Esophagus squamous epithelium (tissue), 4 donors: Measurements from ENCODE around the gene SOCS6.

Experiments
- POLR2A ChIP-seq, 4 donors: fragments of 450-650 bp; IDR thresholded peaks; one replicate each; pipeline ENCODE4 v1.6.1; 2017; ENCODE audit warnings: antibody characterized with exemption in 4 of 4, mild to moderate bottlenecking in 4 of 4, moderate library complexity in 3 of 4
- TF ChIP-seq, protein P1 (sequence below), 6 experiments: fragments of 450-650 bp in 4 of 6; fragments of 200-600 bp in 2 of 6; sonication (generic) in 2 of 6; IDR thresholded peaks; one replicate each; pipeline ENCODE4 v1.5.1; 2016 to 2019; ENCODE audit warnings: antibody characterized with exemption in 6 of 6, mild to moderate bottlenecking in 4 of 6, moderate library complexity in 4 of 6

- TF ChIP-seq, protein P1, sequence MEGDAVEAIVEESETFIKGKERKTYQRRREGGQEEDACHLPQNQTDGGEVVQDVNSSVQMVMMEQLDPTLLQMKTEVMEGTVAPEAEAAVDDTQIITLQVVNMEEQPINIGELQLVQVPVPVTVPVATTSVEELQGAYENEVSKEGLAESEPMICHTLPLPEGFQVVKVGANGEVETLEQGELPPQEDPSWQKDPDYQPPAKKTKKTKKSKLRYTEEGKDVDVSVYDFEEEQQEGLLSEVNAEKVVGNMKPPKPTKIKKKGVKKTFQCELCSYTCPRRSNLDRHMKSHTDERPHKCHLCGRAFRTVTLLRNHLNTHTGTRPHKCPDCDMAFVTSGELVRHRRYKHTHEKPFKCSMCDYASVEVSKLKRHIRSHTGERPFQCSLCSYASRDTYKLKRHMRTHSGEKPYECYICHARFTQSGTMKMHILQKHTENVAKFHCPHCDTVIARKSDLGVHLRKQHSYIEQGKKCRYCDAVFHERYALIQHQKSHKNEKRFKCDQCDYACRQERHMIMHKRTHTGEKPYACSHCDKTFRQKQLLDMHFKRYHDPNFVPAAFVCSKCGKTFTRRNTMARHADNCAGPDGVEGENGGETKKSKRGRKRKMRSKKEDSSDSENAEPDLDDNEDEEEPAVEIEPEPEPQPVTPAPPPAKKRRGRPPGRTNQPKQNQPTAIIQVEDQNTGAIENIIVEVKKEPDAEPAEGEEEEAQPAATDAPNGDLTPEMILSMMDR (IDR thresholded peaks at IDR 0.05) = no peak
- no peak for TF ChIP-seq POLR2A (IDR thresholded peaks at IDR 0.05)
Observed at GRCh38 chr18:70339915-70340314, 51.1 kb downstream of the SOCS6 start.
